ENCODE measurements around the gene FCRL5.

DNA sequence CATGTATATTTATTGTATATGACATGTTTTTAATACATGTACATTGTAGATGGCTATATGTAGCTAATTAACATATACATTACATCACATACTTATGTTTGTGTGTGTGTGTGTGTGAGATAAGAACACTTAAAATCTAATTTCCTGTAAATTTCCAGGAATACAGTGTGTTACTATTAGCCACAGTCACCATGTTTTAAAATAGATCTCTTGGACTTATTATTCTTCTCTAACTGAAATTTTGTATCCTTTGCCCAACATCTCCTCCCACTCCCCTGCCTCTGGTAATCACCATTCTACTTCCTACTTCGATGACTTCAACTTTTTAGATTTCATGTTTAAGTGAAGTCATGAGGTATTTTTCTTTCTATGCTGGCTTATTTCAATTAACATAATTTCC lies 64.8 kb downstream of the FCRL5 start:
- TF ChIP-seq PKNOX1 (IDR thresholded peaks at IDR 0.05): no peak
- no peak for TF ChIP-seq HDGF (IDR thresholded peaks at IDR 0.05; ENCODE audit: borderline replicate concordance)
- no peak for TF ChIP-seq SUZ12 (IDR thresholded peaks at IDR 0.05)
- TF ChIP-seq TARDBP (IDR thresholded peaks at IDR 0.05): no peak
- TF ChIP-seq BHLHE40 (IDR thresholded peaks at IDR 0.05; ENCODE audit: borderline replicate concordance): no peak
- no peak for TF ChIP-seq NFRKB (IDR thresholded peaks at IDR 0.05)
- TF ChIP-seq FOXM1 (IDR thresholded peaks at IDR 0.05; ENCODE audit: borderline replicate concordance): no peak
- TF ChIP-seq FOXA1 (IDR thresholded peaks at IDR 0.05): no peak
- no peak for TF ChIP-seq FOXK2 (IDR thresholded peaks at IDR 0.05)
- no peak for TF ChIP-seq ZNF384 (IDR thresholded peaks at IDR 0.05)
- TF ChIP-seq ELF4 (IDR thresholded peaks at IDR 0.05): no peak
- no peak for TF ChIP-seq ARNT (IDR thresholded peaks at IDR 0.05)
- no peak for TF ChIP-seq L3MBTL2 (conservative IDR thresholded peaks at IDR 0.05)

Data from HEK293T (cell line).